Subcutaneous adipose tissue (tissue), 4 donors: Measurements from ENCODE around the gene GEMIN2. TPM values are rescaled to one million over a fixed set of nuclear protein-coding genes. Genes with fewer than 3 reads are reported as not detected.

ENCODE experiments used
- total RNA-seq, 4 donors: library from RNA; depleted of rRNA; stranded (reverse); fragments of >200 nt; gene quantifications; one replicate each; pipeline ENCODE4 v1.1.0, GENCODE V29; 2016
- TF ChIP-seq, protein P1 (sequence below): fragments of 450-650 bp; IDR thresholded peaks from one replicate; pipeline ENCODE4 v1.5.1; 2016; ENCODE audit warnings: low read depth, mild to moderate bottlenecking, control low read depth, antibody characterized with exemption, moderate library complexity

The GEMIN2 gene
- total RNA-seq, 4 donors from 2014 or later: 13.9 to 20.3 (median 15.7) TPM

DNA sequence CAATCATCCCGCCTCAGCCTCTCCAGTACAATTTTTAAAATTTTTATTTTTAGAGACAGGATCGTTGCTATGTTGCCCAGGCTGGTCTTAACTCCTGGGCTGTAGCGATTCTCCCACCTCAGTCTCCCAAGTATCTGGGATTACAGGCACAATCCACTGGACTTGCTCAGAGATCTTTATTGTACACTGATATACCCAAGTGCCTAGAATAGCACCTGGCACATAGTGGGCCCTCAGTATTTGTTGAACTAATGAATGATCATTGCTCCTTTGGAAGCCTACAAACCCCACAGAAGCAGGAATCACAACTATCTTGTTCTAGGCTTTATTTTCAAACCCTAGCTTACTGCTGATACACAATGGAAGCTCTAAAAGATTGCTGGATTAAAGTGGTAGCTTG lies 59.1 kb downstream of the GEMIN2 start:
- TF ChIP-seq, protein P1, sequence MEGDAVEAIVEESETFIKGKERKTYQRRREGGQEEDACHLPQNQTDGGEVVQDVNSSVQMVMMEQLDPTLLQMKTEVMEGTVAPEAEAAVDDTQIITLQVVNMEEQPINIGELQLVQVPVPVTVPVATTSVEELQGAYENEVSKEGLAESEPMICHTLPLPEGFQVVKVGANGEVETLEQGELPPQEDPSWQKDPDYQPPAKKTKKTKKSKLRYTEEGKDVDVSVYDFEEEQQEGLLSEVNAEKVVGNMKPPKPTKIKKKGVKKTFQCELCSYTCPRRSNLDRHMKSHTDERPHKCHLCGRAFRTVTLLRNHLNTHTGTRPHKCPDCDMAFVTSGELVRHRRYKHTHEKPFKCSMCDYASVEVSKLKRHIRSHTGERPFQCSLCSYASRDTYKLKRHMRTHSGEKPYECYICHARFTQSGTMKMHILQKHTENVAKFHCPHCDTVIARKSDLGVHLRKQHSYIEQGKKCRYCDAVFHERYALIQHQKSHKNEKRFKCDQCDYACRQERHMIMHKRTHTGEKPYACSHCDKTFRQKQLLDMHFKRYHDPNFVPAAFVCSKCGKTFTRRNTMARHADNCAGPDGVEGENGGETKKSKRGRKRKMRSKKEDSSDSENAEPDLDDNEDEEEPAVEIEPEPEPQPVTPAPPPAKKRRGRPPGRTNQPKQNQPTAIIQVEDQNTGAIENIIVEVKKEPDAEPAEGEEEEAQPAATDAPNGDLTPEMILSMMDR: no peak

DNA sequence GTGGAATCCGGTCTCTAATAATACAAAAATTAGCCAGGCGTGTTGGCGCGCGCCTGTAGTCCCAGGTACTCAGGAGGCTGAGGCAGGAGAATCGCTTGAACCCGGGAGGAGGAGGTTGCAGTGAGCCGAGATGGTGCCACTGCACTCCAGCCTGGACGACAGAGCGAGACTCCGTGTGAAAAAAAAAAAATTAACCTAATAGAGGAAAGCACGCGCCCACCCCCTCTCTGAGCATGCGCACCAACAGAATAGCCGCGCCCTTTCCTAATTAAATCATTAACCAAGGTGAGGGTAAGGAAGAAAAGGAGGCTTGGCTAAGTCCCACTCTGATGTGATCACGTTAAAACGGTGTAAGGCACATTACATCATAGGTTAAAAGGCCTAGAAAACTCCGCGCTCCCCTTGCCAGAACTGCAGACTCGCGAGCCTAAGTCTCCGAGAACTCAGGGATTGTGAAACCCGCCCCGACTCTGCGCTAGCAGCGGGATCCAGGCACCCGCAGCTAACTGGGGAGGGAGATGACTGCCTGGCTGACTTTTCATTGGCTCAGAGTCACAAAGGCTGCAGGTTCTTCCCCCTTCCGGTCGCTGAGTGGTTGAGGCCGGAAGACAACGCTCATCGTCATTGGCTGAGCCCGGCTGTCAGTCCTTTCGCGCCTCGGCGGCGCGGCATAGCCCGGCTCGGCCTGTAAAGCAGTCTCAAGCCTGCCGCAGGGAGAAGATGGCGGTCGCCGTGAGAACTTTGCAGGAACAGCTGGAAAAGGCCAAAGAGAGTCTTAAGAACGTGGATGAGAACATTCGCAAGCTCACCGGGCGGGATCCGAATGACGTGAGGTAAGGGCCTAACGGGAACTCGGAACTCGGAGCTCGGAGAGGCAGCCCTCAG lies 60.7 kb downstream of the GEMIN2 start, which contains the start of gene PNN:
TSS of gene PNN (plus strand) at position 695 of the 885 bp plus-strand sequence. CDS start at position 721, 26 bp downstream.
- TF ChIP-seq, protein P1: no peak

DNA sequence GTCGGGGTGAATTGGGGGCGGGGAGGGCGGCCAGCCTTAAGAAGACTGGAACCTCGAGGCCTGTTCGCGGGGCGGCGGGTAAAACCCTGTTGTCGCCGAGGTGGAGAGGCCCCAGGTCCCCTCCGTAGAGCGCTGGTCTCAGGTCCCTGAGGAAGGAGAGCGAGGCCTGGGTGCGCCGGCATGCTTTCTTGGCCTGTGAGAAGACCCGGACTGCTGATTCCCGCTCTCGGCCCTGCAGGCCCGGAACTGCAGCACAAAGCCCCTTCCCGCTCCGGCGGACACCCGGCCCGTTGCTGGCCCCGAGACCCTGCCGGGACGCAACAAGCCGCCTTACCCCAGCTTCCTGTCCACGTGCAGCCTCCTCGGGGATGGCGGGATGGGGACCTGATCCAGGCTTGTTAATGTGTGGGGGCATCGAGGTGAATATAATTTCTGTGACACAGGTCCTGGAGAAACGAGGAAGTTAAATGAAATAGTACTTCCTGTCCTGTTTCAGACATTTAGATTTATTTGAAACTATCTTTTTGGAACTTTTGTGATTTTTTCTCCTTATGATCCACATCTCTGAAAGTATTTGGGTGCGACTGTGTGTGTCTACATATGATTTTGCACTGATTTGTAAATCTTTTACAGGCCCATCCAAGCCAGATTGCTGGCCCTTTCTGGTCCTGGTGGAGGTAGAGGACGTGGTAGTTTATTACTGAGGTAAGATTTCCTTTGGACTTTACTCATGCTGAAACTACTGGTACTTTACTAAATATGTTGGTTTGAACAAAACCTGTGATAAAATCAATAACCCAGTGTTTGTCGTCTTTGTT lies 61.5 kb downstream of the GEMIN2 start:
- TF ChIP-seq, protein P1: no peak

DNA sequence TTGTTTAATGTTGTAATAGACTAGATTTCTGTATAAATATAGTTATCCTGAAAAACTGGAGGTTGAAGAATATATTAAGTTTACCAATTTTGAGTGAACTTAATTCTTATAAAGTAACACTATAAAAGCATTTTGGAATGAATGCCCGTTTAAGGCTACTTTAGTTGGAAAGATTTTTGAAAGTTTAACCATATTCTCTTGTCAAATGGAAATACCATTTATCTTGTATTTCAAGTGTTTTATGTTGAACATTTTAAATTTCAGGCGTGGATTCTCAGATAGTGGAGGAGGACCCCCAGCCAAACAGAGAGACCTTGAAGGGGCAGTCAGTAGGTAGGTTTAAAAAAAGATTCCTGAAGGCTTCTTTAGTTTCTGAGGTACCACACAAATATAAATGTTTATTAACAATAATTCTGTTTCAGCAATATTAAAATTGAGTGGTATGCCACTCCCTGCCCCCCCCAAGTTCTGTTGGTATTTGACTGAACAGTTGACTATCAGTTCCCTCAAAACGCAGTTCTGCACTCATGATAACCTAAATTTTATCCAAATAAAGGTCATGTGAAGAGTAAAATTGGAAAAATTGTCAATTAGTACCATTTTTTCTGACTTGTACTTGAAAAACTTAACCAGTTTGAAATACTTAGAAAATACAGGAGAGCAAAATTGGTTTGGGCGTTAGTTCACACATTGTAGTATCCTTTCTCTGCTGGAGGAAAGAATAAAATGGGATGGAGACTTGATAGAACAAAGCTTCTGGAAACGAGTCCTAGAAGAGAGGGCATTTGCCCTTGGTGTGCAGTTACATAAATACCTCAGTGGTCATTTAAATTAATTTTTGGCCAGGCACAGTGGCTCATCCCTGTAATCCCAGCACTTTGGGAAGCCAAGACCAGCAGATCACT lies 62.4 kb downstream of the GEMIN2 start:
- TF ChIP-seq, protein P1: no peak

DNA sequence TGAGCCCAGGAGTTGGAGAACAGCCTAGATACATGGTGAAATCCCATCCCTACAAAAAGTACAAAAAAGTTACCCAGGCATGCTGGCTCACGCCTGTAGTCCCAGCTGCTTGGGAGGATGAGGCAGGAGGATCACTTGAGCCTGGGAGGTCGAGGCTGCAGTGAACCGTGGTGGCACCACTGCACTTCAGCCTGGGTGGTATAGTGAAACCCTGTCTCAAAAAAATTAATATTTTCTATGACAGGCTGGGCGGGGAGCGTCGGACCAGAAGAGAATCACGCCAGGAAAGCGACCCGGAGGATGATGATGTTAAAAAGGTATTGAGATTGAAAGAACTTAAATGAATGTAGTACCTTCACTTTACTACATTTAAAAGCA lies 63.0 kb downstream of the GEMIN2 start:
- TF ChIP-seq, protein P1: no peak

DNA sequence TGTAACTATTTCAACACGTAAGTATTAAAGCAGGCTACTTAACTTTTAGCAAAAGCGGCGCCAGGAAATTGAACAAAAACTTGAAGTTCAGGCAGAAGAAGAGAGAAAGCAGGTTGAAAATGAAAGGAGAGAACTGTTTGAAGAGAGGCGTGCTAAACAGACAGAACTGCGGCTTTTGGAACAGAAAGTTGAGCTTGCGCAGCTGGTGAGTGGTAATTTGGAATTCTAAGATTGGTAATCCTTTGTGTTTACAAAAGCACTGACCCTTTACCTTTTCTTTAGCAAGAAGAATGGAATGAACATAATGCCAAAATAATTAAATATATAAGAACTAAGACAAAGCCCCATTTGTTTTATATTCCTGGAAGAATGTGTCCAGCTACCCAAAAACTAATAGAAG lies 64.9 kb downstream of the GEMIN2 start:
- TF ChIP-seq, protein P1: no peak
